KMS-11 (cell line): ENCODE measurements around the gene GIPC3.

Experiments
- H2AFZ ChIP-seq: fragments of 200-600 bp; sonication (generic); 2 replicates; pipeline ENCODE4 v1.6.1; 2016; ENCODE audit warnings: antibody characterized with exemption, mixed run types, low read depth
- H3K27ac ChIP-seq: fragments of 200-600 bp; sonication (generic); 2 replicates; pipeline ENCODE4 v1.6.1; 2016; ENCODE audit warnings: mild to moderate bottlenecking, mixed run types
- H3K27me3 ChIP-seq: fragments of 200-600 bp; sonication (generic); 2 replicates; pipeline ENCODE4 v1.6.1; 2017; ENCODE audit warnings: mild to moderate bottlenecking, low read depth, mixed run types, moderate library complexity; ENCODE audit not compliant: insufficient read depth
- H3K36me3 ChIP-seq: fragments of 200-600 bp; sonication (generic); 2 replicates; pipeline ENCODE4 v1.6.1; 2017; ENCODE audit warnings: mild to moderate bottlenecking, mixed run types; ENCODE audit not compliant: insufficient read depth
- H3K4me1 ChIP-seq: fragments of 200-600 bp; sonication (generic); 2 replicates; pipeline ENCODE4 v1.6.1; 2016; ENCODE audit warnings: mild to moderate bottlenecking, low read depth, mixed run types; ENCODE audit not compliant: poor library complexity, severe bottlenecking
- H3K4me2 ChIP-seq: fragments of 200-600 bp; sonication (generic); 2 replicates; pipeline ENCODE4 v1.7.0; 2016; ENCODE audit warnings: mild to moderate bottlenecking, mixed run types
- H3K4me3 ChIP-seq: fragments of 200-600 bp; sonication (generic); IDR thresholded peaks from 2 replicates; pipeline ENCODE4 v1.6.1; 2017; ENCODE audit warnings: low read depth, low read length, mixed read lengths; ENCODE audit not compliant: insufficient read depth
- H3K79me2 ChIP-seq: fragments of 200-600 bp; sonication (generic); 2 replicates; pipeline ENCODE4 v1.6.1; 2016; ENCODE audit warnings: low read depth, mixed run types; ENCODE audit not compliant: insufficient read depth
- H3K9ac ChIP-seq: fragments of 200-600 bp; sonication (generic); 2 replicates; pipeline ENCODE4 v1.6.1; 2016; ENCODE audit warnings: mild to moderate bottlenecking, mixed run types
- H4K20me1 ChIP-seq: fragments of 200-600 bp; sonication (generic); 2 replicates; pipeline ENCODE4 v1.6.1; 2016; ENCODE audit warnings: mild to moderate bottlenecking, mixed run types; ENCODE audit not compliant: insufficient read depth
- TF ChIP-seq, protein P1 (sequence below): fragments of 200-600 bp; sonication (generic); conservative IDR thresholded peaks from 2 replicates; pipeline ENCODE4 v1.6.1; 2017; ENCODE audit warnings: low read depth, mild to moderate bottlenecking, antibody characterized with exemption, low read length, moderate library complexity, mixed read lengths

The GIPC3 gene

DNA sequence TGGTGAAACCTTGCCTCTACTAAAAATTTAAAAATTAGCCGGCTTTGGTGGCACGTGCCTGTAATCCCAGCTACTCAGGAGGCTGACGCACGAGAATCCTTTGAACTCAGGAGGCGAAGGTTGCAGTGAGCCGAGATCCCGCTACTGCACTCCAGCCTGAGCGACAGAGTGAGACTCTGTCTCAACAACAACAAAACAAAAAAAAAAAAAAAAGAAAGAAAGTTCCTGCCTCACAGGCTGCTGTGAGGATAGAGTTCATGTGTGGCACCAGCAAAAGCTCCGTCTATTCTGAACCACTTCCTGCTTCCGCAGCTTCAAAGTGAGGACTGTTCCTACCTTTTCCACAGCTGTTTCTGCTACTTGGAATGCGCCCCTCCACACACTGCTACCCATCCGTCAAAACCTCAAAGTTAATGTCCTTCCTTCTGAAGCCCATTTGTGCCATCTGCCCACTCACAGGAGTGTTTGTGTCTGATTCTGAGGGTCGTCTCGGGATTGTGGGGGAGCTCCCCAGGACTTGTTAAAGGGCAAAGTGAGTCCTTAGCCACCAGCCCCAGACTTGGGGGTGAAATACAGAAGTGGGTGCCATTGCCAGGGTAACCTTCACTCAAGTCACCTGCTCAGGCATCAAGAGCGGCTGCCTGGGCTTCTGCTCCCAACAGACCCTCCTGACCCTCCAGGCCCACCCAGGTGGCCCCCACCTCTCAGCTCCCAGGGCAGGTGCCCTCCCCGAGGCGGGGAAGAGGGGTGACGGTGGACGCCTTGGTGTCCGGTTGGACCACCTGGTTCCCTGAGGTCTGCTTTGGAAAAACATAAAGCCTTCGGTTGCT is 30.8 kb upstream of the GIPC3 start:
- Histone ChIP-seq H2AFZ (no peak overlapping the region), H3K27ac (no peak overlapping the region)

DNA sequence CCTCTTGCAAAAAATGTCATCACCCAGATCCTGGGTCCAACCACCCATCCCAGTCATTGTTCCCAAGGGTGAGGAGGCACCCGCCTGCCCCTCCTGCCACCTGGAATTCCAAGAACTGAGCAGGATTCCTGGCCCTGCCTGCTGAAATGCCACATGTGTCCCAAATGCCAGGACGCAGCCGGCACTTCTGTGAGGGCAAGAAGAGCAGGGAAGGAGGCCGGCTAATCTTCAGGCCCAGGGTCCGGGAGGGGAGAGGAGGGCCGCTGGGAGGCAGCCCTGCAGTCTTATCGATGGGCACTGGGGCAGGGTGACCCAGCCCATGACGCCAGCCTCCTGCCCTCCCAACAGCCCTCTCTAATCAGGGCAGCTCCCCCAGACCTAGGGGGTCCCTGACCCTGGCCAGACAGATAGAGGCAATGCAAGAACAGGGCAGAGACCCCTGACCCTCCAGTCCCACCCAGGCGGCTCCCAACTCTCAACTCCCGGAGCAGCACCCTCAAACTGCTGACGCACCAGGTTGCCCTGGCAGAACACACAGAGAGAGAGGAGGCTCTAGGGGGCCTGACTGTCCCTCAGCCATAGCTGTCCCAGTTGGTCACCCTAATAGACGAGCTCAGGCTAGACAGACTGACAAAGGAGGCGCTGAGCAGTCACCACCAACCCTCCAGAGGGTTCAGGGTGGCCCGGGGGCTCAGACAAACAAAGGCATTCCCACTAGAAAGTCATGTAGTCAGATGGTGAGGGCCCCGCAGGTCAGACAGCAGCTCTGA is 29.4 kb upstream of the GIPC3 start:
- no peak overlapping the region for H2AFZ ChIP-seq
- H3K79me2 ChIP-seq = peaks cover 22% of the 10 kb centered on the region
- no peaks in the 10 kb centered on the region for H3K36me3 ChIP-seq
- H3K27ac ChIP-seq = no peak overlapping the region
- no peaks in the 10 kb centered on the region for H3K27me3 ChIP-seq
- no peak overlapping the region for H3K4me3 ChIP-seq
- H4K20me1 ChIP-seq = no peaks in the 10 kb centered on the region
- peak overlapping the region; percentile 46; the same call in 1 of the 2 replicates for H3K9ac ChIP-seq
- H3K4me2 ChIP-seq = peak overlapping the region; percentile 97; the same call in 1 of the 2 replicates
- H3K4me1 ChIP-seq = peaks cover 7% of the 10 kb centered on the region
- TF ChIP-seq, protein P1, sequence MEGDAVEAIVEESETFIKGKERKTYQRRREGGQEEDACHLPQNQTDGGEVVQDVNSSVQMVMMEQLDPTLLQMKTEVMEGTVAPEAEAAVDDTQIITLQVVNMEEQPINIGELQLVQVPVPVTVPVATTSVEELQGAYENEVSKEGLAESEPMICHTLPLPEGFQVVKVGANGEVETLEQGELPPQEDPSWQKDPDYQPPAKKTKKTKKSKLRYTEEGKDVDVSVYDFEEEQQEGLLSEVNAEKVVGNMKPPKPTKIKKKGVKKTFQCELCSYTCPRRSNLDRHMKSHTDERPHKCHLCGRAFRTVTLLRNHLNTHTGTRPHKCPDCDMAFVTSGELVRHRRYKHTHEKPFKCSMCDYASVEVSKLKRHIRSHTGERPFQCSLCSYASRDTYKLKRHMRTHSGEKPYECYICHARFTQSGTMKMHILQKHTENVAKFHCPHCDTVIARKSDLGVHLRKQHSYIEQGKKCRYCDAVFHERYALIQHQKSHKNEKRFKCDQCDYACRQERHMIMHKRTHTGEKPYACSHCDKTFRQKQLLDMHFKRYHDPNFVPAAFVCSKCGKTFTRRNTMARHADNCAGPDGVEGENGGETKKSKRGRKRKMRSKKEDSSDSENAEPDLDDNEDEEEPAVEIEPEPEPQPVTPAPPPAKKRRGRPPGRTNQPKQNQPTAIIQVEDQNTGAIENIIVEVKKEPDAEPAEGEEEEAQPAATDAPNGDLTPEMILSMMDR = no peak

More for the DNA sequence above, 30.8 kb upstream of the GIPC3 start:
- no peak overlapping the region for H3K4me2 ChIP-seq
- peaks cover 22% of the 10 kb centered on the region for H3K79me2 ChIP-seq
- no peak overlapping the region for H3K4me3 ChIP-seq
- no peak overlapping the region for H3K9ac ChIP-seq
- TF ChIP-seq, protein P1 = no peak
- H3K4me1 ChIP-seq = peaks cover 7% of the 10 kb centered on the region
- no peaks in the 10 kb centered on the region for H4K20me1 ChIP-seq
- no peaks in the 10 kb centered on the region for H3K36me3 ChIP-seq
- no peaks in the 10 kb centered on the region for H3K27me3 ChIP-seq

DNA sequence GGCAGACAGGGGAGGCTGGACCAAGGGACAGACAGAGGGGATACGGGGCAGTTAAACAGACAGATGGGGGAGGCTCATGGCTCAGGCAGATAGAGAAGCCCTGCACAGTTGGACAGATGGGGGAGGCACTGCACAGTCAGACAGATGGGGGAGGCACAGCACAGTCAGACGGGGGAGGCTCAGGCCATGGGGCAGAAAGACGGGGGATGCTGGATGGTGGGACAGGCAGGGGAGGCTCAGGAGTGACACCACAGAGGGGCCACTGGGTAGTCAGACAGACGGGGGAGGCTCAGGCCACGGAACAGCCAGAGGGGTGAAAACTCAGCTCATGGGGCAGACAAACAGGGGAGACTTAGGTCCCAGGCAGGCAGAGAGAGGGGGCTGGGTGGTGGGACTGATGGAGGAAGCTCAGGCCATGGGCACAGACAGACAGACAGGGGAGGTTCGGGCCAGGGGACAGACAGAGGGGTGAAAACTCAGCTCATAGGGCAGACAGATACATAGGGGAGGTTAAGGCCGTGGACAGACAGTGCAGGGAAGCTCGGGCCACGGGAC is 28.8 kb upstream of the GIPC3 start:
- no peaks in the 10 kb centered on the region for H3K36me3 ChIP-seq
- no peaks in the 10 kb centered on the region for H4K20me1 ChIP-seq
- H3K4me1 ChIP-seq = peaks cover 7% of the 10 kb centered on the region
- H3K4me2 ChIP-seq = peak overlapping the region; percentile 97
- no peak overlapping the region for H3K4me3 ChIP-seq
- TF ChIP-seq, protein P1 = no peak
- no peak overlapping the region for H3K27ac ChIP-seq
- H3K79me2 ChIP-seq = peaks cover 22% of the 10 kb centered on the region
- peak overlapping the region; percentile 57 for H2AFZ ChIP-seq
- no peaks in the 10 kb centered on the region for H3K27me3 ChIP-seq
- H3K9ac ChIP-seq = peak overlapping the region; percentile 46

DNA sequence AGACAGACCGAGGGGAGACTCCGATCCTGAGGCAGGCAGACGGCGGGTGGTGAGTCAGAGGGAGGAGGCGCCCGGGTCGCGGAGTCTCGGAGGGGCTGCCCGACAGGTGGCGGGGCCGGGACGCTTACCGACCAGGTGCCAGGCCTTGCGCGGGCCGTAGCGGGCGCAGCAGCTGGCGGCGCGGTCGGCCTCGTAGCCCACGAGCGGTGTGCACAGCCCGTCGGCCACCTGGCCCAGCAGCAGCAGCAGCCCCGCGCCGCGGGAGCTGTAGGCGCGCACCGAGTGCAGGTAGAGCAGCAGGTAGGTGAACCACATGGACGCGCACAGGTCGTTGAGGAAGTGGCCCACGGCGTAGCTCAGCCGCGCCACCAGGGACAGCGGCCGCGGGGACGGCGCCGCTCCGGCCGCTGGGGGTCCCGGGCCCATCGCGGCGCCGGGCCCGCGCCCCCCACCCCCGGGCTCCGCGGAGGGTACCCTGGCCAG is 28.3 kb upstream of the GIPC3 start:
- no peaks in the 10 kb centered on the region for H3K36me3 ChIP-seq
- peak overlapping the region; percentile 97 for H3K4me2 ChIP-seq
- H3K4me1 ChIP-seq = peaks cover 7% of the 10 kb centered on the region
- peak overlapping the region; percentile 46 for H3K9ac ChIP-seq
- H3K27ac ChIP-seq = no peak overlapping the region
- H3K4me3 ChIP-seq = no peak overlapping the region
- peaks cover 22% of the 10 kb centered on the region for H3K79me2 ChIP-seq
- TF ChIP-seq, protein P1 = no peak
- no peaks in the 10 kb centered on the region for H4K20me1 ChIP-seq
- no peaks in the 10 kb centered on the region for H3K27me3 ChIP-seq
- peak overlapping the region; percentile 57 for H2AFZ ChIP-seq
